ENCODE measurements around the gene BPTF. TPM values are rescaled to one million over a fixed set of nuclear protein-coding genes. Genes with fewer than 3 reads are reported as not detected.
"Not testable (repeated sequence)": the region's sequence is repeated elsewhere in the genome, so short reads cannot be mapped to it uniquely, and the experiment has no call there.

BPTF gene
- polyA plus RNA-seq, 1 experiment: 46.0 TPM

GRCh38 chr17:67950945-67951344, 125.6 kb downstream of the BPTF start:
- H3K27ac ChIP-seq (ENCODE audit: low read depth, low read length): no peak overlapping the region
- CTCF ChIA-PET: no interaction called here
- POLR2A ChIA-PET: no interaction called here
- no peak for DNase-seq (ENCODE audit: low read depth, low spot score)
- H3K9me3 ChIP-seq (ENCODE audit: control insufficient read depth, insufficient read depth, low read length): no peaks in the 10 kb centered on the region
- no peak for TF ChIP-seq CTCF (IDR thresholded peaks at IDR 0.05; ENCODE audit: low read depth, low read length)
- H3K27me3 ChIP-seq (ENCODE audit: control insufficient read depth, insufficient read depth, low read length): no peaks in the 10 kb centered on the region
- no peak overlapping the region for H3K4me3 ChIP-seq (ENCODE audit: low read depth, low read length)

- ChIA-PET POLR2A (no interaction called here), CTCF (interaction anchor here (1.2 kb wide), 1 partner anchor 17 kb away, joined by 7 read pairs; no protein-coding TSS in a partner anchor)
- no peak for TF ChIP-seq CTCF (IDR thresholded peaks at IDR 0.05; ENCODE audit: low read depth, low read length)
- Histone ChIP-seq H3K27ac (ENCODE audit: low read depth, low read length) (no peak overlapping the region), H3K9me3 (ENCODE audit: control insufficient read depth, insufficient read depth, low read length) (no peaks in the 10 kb centered on the region), H3K27me3 (ENCODE audit: control insufficient read depth, insufficient read depth, low read length) (no peaks in the 10 kb centered on the region), H3K4me3 (ENCODE audit: low read depth, low read length) (no peak overlapping the region)
- DNase-seq (ENCODE audit: low read depth, low spot score): no peak
Measured at GRCh38 chr17:67959510-67959909, 134.2 kb downstream of the BPTF start.

GRCh38 chr17:67960276-67960675, 135.0 kb downstream of the BPTF start:
- H3K27me3 ChIP-seq (ENCODE audit: control insufficient read depth, insufficient read depth, low read length); H3K9me3 ChIP-seq (ENCODE audit: control insufficient read depth, insufficient read depth, low read length); H3K4me3 ChIP-seq (ENCODE audit: low read depth, low read length); POLR2A ChIA-PET; H3K27ac ChIP-seq (ENCODE audit: low read depth, low read length); DNase-seq (ENCODE audit: low read depth, low spot score): not testable (repeated sequence)
- CTCF ChIA-PET: interaction anchor here (1.0 to 1.2 kb wide), 2 partner anchors 10 to 17 kb away, joined by 3 to 7 read pairs; no protein-coding TSS in a partner anchor

- POLR2A ChIA-PET; H3K27me3 ChIP-seq (ENCODE audit: control insufficient read depth, insufficient read depth, low read length); H3K9me3 ChIP-seq (ENCODE audit: control insufficient read depth, insufficient read depth, low read length); CTCF ChIA-PET; H3K27ac ChIP-seq (ENCODE audit: low read depth, low read length); H3K4me3 ChIP-seq (ENCODE audit: low read depth, low read length); DNase-seq (ENCODE audit: low read depth, low spot score): not testable (repeated sequence)
Measured at GRCh38 chr17:67962156-67962555, 136.9 kb downstream of the BPTF start.

GRCh38 chr17:67963145-67963572, 137.9 kb downstream of the BPTF start:
- CTCF ChIA-PET: interaction anchor here (0.6 to 1.3 kb wide), 9 partner anchors 9 to 478 kb away, joined by 3 to 6 read pairs (median 3); no protein-coding TSS in a partner anchor
- H3K27me3 ChIP-seq (ENCODE audit: control insufficient read depth, insufficient read depth, low read length); H3K9me3 ChIP-seq (ENCODE audit: control insufficient read depth, insufficient read depth, low read length); POLR2A ChIA-PET; H3K27ac ChIP-seq (ENCODE audit: low read depth, low read length); H3K4me3 ChIP-seq (ENCODE audit: low read depth, low read length): not testable (repeated sequence)
- TF ChIP-seq CTCF (IDR thresholded peaks at IDR 0.05; ENCODE audit: low read depth, low read length): peak; percentile 62
- peak; percentile 32 for DNase-seq (ENCODE audit: low read depth, low spot score)

- CTCF ChIA-PET: interaction anchor here (1.0 kb wide), 1 partner anchor 10 kb away, joined by 3 read pairs; no protein-coding TSS in a partner anchor
- Histone ChIP-seq H3K27ac (ENCODE audit: low read depth, low read length) (no peak overlapping the region), H3K4me3 (ENCODE audit: low read depth, low read length) (no peak overlapping the region), H3K27me3 (ENCODE audit: control insufficient read depth, insufficient read depth, low read length) (no peaks in the 10 kb centered on the region), H3K9me3 (ENCODE audit: control insufficient read depth, insufficient read depth, low read length) (no peaks in the 10 kb centered on the region)
- DNase-seq (ENCODE audit: low read depth, low spot score): no peak
- no peak for TF ChIP-seq CTCF (IDR thresholded peaks at IDR 0.05; ENCODE audit: low read depth, low read length)
- POLR2A ChIA-PET: no interaction called here
Measured at GRCh38 chr17:67970783-67971182, 145.5 kb downstream of the BPTF start.

Measured in AG04450 (cell line).